Renal pelvis (tissue), 12 donors: Measurements from ENCODE around the gene DDX24. TPM values are rescaled to one million over a fixed set of nuclear protein-coding genes. Genes with fewer than 3 reads are reported as not detected.

Experiments
- DNase-seq: peaks from one replicate; pipeline ENCODE4 v3.0.0-alpha.2; 2013
- long read RNA-seq, 16 experiments: transcript quantifications; one replicate each; lab custom pipeline, GENCODE V29; 2026
- polyA plus RNA-seq, 3 donors: library from polyadenylated mRNA; unstranded; fragments of 120-200 nt; gene quantifications; one replicate each; pipeline ENCODE4 v1.2.1, GENCODE V29; 2013; ENCODE audit not compliant: insufficient read length in 3 of 3

The DDX24 gene
- 100 to 1,000 TPM; 143 to 172 (median 170) TPM for polyA plus RNA-seq
- long read RNA-seq, donor 1, full-length matches to known transcripts, result 74 of 87 reads
- long read RNA-seq, donor 1, partial matches to known transcripts, result 13 of 87 reads
- long read RNA-seq, donor 1, other reads (novel, unspliced or antisense), result 0 of 87 reads
- long read RNA-seq, donor 2, full-length matches to known transcripts, result 73 of 96 reads
- long read RNA-seq, donor 2, partial matches to known transcripts, result 23 of 96 reads
- long read RNA-seq, donor 2, other reads (novel, unspliced or antisense), result 0 of 96 reads
- long read RNA-seq, donor 3, full-length matches to known transcripts, result 67 of 94 reads
- long read RNA-seq, donor 3, partial matches to known transcripts, result 27 of 94 reads
- long read RNA-seq, donor 3, other reads (novel, unspliced or antisense), result 0 of 94 reads
- long read RNA-seq, donor 4, full-length matches to known transcripts, result 61 of 84 reads
- long read RNA-seq, donor 4, partial matches to known transcripts, result 23 of 84 reads
- long read RNA-seq, donor 4, other reads (novel, unspliced or antisense), result 0 of 84 reads
- long read RNA-seq, donor 5, full-length matches to known transcripts, result 45 of 52 reads
- long read RNA-seq, donor 5, partial matches to known transcripts, result 7 of 52 reads
- long read RNA-seq, donor 5, other reads (novel, unspliced or antisense), result 0 of 52 reads
- long read RNA-seq, donor 6, full-length matches to known transcripts, result 89 of 119 reads
- long read RNA-seq, donor 6, partial matches to known transcripts, result 30 of 119 reads
- long read RNA-seq, donor 6, other reads (novel, unspliced or antisense), result 0 of 119 reads
- long read RNA-seq, donor 7, full-length matches to known transcripts, result 77 of 111 reads
- long read RNA-seq, donor 7, partial matches to known transcripts, result 34 of 111 reads
- long read RNA-seq, donor 7, other reads (novel, unspliced or antisense), result 0 of 111 reads
- long read RNA-seq, donor 8, full-length matches to known transcripts, result 26 of 31 reads
- long read RNA-seq, donor 8, partial matches to known transcripts, result 5 of 31 reads
- long read RNA-seq, donor 8, other reads (novel, unspliced or antisense), result 0 of 31 reads
- long read RNA-seq, donor 9, full-length matches to known transcripts, result 109 of 140 reads
- long read RNA-seq, donor 9, partial matches to known transcripts, result 31 of 140 reads
- long read RNA-seq, donor 9, other reads (novel, unspliced or antisense), result 0 of 140 reads
- long read RNA-seq, donor 10, full-length matches to known transcripts, result 58 of 91 reads
- long read RNA-seq, donor 10, partial matches to known transcripts, result 33 of 91 reads
- long read RNA-seq, donor 10, other reads (novel, unspliced or antisense), result 0 of 91 reads
- long read RNA-seq, donor 11, full-length matches to known transcripts, result 63 of 80 reads
- long read RNA-seq, donor 11, partial matches to known transcripts, result 17 of 80 reads
- long read RNA-seq, donor 11, other reads (novel, unspliced or antisense), result 0 of 80 reads
- long read RNA-seq, donor 12, full-length matches to known transcripts, result 88 of 132 reads
- long read RNA-seq, donor 12, partial matches to known transcripts, result 44 of 132 reads
- long read RNA-seq, donor 12, other reads (novel, unspliced or antisense), result 0 of 132 reads
- long read RNA-seq, donor 13, full-length matches to known transcripts, result 64 of 83 reads
- long read RNA-seq, donor 13, partial matches to known transcripts, result 19 of 83 reads
- long read RNA-seq, donor 13, other reads (novel, unspliced or antisense), result 0 of 83 reads
- long read RNA-seq, donor 14, result 0 reads
- long read RNA-seq, donor 15, result 0 reads
- long read RNA-seq, donor 16, full-length matches to known transcripts, result 60 of 79 reads
- long read RNA-seq, donor 16, partial matches to known transcripts, result 19 of 79 reads
- long read RNA-seq, donor 16, other reads (novel, unspliced or antisense), result 0 of 79 reads

GRCh38 chr14:94080621-94081385 lies at the start of gene DDX24, which contains the start of gene IFI27L1:
DDX24 (minus strand) TSS chr14:94081202; CDS start chr14:94079742, 1,460 bp downstream.
IFI27L1 (plus strand) TSS chr14:94081310; CDS start chr14:94096938, 15,628 bp downstream.
- peak; percentile 93 for DNase-seq

- peak; percentile 28 for DNase-seq
These were observed 48.9 kb upstream of the DDX24 start for GRCh38 chr14:94129758-94130414.

DNA sequence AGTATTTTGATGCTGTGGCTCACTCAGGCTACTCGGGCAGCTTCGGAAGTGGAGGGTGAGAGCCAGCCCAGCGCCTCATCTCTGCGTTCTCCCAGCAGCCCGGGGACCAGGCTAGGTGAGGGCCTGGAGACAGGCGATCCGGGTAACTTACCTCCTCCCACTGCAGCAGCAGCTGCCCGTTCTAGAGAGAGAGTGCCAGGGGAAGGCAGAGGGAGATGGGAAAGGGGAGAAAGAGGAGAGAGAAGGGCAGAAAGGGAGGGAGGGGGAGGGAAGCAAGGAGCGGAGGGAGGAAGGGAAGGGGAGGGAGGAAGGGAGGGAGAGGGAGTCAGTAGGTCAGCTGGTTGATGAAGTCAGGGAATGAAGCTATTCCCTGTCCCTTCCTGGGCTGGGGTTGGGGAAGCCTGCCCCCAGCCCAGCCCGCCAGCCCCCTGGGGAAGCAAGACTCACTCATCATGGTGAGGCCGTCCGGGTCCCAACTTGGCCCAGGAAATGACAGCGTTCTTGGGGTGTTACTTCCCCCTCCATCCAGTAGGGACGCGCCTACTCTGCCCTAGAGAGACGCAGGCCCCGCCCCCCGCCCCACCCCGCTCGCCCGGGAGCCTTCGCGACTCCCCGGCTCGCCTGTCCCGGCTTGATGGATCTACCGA lies 48.2 kb upstream of the DDX24 start, which contains the start of gene IFI27L2:
TSS of gene IFI27L2 (minus strand) at position 494 of the 647 bp plus-strand sequence. CDS start at position 454, 40 bp downstream.
- peak; percentile 72 for DNase-seq

DNA sequence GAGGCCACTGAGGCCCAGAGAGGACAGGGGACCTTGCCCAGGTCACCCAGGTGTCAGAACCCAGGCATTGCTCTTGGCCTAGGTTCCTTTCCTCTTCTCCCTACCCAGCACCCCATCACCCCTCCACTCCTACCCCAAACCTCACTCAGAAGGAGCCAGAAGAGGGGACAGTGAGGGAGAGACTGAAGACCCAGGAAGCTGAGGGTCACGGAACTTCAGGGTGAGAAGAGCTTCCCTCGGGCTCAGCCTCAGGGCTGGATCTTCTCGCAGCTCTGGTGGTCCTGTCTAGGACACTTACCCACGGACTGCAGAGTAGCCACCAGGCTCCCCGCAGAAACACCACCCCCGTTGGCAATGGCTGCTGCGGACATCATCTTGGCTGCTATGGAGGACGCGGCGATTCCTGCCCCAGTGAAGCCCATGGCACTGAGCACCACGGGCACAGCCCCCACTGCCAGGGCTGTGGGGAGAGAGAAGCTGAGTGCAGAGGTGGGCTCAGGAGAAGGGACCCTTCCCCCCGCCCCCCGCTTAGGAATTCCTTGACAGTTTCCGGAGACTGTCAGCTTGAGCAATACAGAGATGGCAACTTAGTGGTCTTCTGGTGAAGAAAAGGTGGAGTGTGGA lies 47.3 kb upstream of the DDX24 start:
- DNase-seq, result no peak

DNA sequence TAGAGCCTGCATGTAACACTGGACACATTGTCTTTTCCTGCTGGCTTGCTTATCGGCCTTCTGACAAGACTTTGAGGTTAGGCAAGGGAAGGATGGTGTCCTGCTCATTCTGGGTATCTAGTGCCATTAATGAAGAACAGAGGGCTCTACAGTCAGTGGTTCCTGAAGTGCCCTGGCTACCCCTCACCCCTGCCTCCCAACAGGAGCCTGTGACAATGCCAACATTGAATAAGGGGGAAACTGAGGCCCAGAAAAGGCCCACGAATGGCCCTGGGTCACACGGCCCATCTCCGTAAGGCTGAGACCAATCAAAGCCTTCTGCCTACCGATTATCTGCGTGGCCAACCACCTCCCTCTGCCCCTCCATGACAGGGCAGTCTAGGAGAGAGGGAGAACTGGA lies 46.3 kb upstream of the DDX24 start:
- no peak for DNase-seq

DNA sequence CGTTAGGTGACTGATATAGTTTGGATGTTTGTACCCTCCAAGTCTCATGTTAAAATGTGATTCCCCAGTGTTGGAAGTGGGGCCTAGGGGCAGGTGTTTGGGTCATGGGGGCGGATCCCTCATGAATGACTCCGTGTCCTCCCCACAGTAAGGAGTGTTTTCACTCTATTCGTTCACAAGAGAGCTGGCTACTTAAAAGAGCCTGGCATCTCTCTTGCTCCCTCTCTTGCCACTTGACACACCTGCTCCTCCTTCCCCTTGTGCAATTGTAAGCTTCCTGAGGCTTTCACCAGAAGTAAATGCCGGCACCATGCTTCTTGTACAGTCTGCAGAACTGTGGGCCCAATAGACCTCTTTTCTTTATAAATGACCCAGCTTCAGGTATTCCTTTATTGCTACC lies 45.8 kb upstream of the DDX24 start:
- DNase-seq, result no peak

- no peak for DNase-seq
These were observed 45.3 kb upstream of the DDX24 start for GRCh38 chr14:94126419-94126677.

DNA sequence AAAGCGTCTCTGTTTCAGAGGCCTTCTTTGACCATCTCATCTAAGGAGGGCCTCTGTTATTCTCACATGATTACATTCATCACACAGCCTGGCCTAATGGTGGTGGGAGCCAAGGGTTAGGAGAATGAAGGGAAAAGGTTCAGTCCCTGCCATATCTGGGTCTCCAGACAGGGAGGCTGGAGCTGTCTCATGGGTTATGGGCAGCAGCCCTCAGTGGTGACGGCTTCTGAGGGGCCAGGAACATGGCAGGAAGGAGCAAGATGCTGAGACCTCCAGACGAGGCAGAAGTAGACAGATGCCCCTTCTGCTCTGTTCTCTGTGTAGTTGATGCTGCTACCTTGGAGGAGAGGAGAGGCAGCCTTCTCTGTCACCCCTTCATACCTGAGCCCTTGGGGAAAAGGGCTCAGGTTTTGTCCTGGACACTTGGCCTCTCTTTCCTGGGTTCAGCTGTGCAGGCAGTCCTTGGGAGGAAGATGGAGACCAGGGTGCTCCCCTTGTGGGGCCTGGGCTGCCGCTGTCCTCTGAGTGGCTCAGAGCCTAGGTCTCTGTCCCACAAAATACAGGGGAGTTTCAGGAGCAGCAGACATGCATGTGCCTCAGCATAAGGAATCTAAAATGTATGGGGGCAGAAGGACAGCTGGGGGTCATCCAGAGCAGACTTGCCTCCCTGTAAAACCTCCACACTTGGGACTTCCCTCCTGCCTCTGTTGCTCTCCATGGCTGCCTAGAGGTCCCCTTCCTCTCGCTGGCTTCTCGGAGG lies 44.8 kb upstream of the DDX24 start:
- DNase-seq, result no peak

DNA sequence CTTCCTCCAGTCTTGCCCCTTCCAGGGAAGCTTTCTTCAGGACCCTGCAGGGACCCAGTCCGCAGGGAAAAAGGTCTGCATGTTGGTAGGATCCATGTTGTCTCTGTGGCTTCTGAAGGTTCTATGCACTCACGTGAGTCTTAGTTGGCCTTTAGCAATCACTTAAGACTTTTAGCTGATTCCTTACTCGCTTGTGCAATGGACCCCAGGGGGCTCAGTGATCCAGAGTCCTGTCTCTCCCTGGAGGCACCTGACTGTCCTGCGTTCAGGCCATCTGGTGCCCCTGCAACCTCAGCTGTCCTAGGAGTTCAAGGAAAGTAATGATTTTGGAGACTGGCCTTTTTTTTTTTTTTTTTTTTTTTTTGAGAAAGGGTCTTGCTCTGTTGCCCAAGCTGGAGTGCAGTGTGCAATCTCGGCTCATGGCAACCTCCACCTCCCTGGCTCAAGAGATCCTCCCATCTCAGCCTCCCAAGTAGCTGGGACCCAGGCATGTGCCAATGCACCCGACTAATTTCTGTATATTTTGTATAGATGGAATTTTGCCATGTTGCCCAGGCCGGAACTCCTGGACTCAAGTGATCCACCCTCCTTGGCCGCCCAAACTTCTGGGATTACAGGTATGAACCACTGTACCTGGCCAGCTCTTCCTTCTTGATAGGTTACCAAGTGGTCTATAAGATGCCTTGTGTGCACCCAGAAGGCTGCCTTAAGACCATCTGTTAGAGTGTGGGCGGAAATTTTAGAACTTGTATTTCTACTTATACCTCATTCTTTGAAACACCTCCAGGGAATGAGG lies 43.8 kb upstream of the DDX24 start:
- DNase-seq, result no peak

DNA sequence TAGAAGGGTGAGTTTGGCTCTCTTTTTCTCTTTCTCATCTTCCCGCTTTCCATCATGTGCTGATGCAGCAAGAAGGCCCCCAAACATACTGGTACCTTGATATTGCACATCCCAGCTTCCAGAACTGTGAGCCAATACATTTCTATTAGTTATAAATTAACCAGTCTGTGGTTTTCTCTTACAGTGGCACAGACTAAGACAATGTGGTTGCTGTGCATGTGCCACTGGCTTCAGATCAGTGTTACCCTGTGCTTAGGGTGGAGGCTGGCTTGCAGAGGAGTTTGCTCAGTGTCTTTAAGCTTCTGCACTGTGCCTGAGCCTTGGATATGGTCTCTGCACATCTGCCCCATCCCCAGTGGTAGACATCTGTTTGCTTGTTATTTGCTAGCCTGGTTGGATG lies 42.9 kb upstream of the DDX24 start:
- no peak for DNase-seq

DNA sequence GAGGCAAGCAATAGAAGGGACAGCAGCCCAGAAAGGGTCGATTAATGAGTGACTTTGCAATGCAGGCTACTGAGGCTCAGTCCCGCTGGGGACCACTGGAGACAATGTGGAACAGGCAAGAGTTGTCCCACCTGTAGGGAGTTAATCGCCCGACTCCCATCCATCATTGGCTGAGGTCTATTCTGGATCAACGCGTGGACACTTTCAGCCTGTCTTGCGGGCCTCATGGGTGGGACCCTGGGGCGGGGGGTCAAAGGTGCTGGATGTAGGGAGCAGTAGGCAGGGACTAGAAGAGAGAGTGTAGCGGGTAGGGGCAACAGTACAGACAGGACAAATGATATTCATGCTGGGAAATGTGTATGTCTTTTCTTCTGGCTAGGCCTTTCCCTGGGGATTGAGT lies 42.3 kb upstream of the DDX24 start:
- DNase-seq, result no peak

DNA sequence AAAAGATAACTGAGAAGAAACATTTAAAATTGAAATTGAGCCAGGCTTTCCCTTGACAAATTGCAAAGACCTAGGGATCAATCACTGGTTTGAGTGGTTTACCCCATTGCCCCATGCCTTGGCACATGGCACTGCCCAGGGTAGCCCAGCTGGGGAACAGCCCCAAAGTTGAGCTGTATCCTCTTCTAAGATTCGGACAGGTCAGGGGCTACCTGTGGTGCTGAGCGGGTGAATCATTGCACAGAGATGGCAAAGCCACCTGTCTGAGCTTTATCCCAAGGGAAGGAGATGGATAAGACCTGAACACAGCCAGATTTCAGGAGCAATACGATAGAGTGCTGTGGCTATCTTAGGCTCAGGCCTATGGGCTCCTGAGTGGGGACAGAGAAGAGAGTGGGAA lies 41.4 kb upstream of the DDX24 start:
- DNase-seq, result no peak

DNA sequence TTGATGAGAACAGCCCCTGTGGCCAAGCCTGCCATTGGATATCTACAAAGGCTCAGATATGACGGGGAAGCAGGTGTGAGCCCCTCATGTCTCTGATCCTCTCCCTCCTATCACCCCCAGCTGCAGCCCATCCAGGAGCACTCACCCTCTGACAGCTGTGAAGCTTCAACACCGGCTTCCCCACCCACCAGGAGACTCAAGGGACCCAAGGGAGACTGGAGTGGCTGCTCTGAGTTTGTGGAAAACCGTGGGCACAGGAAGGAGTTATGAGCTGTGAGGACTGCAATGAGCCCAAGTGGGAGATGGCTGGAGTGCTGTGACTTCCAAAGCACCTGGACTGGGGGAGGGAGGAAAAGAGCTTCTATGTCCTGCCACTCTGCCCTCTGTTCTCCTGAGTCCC lies 40.5 kb upstream of the DDX24 start:
- no peak for DNase-seq

DNA sequence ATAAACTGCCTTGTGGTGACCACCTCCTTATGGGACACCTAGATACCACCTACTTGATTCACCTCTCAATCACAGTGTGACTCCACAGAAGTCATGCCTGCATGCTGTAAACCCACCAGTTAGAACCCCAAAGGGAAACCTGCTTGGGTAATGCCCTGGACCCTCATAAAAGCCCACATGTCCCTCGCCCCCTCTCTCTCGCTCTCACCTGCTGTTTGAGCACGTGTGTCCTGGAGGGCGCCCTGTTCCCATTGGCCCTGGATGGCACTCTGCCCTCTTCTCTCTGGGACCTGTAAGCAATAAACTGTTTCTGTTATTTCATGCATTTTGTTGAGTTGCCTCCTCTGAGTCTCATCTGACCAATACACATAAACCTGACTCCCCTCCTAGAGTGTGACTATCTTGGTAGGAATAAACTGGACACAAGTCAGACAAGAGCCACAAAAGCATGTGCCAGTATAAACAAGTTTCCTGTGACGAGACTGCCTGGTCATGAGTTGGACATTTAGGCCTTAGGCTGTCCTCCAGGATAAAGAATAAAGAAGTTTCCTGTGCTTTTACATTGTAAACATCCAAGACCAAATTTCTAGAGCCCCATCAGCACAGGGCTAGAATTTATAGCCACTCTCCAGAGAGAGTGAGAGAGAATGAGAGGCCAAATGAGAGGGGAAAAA lies 39.8 kb upstream of the DDX24 start:
- DNase-seq, result no peak

- no peak for DNase-seq
These were observed 38.1 kb upstream of the DDX24 start for GRCh38 chr14:94119071-94119470.

GRCh38 chr14:94117856-94118255 lies 36.9 kb upstream of the DDX24 start:
- no peak for DNase-seq
